Right lobe of liver (tissue), 6 donors: Measurements from ENCODE around the gene ITCH. TPM values are rescaled to one million over a fixed set of nuclear protein-coding genes. Genes with fewer than 3 reads are reported as not detected.
"Not testable (repeated sequence)": the region's sequence is repeated elsewhere in the genome, so short reads cannot be mapped to it uniquely, and the experiment has no call there.

ENCODE experiments used
- ATAC-seq, 4 donors: fragments of 200-7000 bp; cut with Tn5 transposase; one replicate each; pipeline ENCODE4 v1.9.1; 2020; ENCODE audit warnings: mild to moderate bottlenecking in 4 of 4, moderate library complexity in 4 of 4
- DNase-seq, 3 donors: peaks; one replicate each; pipeline ENCODE4 v3.0.0-alpha.2; 2020
- H3K27ac ChIP-seq, 3 donors: fragments of 200-600 bp; one replicate each; pipeline ENCODE4 v1.8.0; 2022
- H3K27me3 ChIP-seq, 2 donors: fragments of 200-600 bp; one replicate each; pipeline ENCODE4 v1.8.0; 2022
- H3K36me3 ChIP-seq, 4 donors: fragments of 200-600 bp; sonication (generic) in 1 of 4; one replicate each; pipeline versions ENCODE4 v1.5.1 to v1.8.0; 2017 to 2022; ENCODE audit warnings: control low read depth in 1 of 4
- H3K4me1 ChIP-seq, 4 donors: fragments of 200-600 bp; sonication (generic) in 1 of 4; one replicate each; pipeline versions ENCODE4 v1.5.1 to v1.8.0; 2017 to 2022; ENCODE audit warnings: control low read depth in 1 of 4
- H3K4me3 ChIP-seq, 3 donors: fragments of 200-600 bp; one replicate each; pipeline ENCODE4 v1.8.0; 2022
- H3K9me3 ChIP-seq, 4 donors: fragments of 200-600 bp; sonication (generic) in 1 of 4; one replicate each; pipeline versions ENCODE4 v1.5.1 to v1.8.0; 2017 to 2022; ENCODE audit warnings: control low read depth in 1 of 4
- CTCF ChIP-seq, 4 donors: fragments of 200-600 bp in 3 of 4; fragments of 450-650 bp in 1 of 4; IDR thresholded peaks; one replicate each; pipeline versions ENCODE4 v1.5.1 to v1.8.0; 2016 to 2022; ENCODE audit warnings: antibody characterized with exemption in 4 of 4, mild to moderate bottlenecking in 2 of 4
- POLR2A ChIP-seq: fragments of 450-650 bp; IDR thresholded peaks from one replicate; pipeline ENCODE4 v1.6.1; 2017; ENCODE audit warnings: antibody characterized with exemption, mild to moderate bottlenecking
- WGBS: methylation state at CpG from one replicate; pipeline ENCODE4 v1.1.6; 2018; ENCODE audit warnings: low coverage, low lambda C conversion rate; ENCODE audit not compliant: insufficient coverage; ENCODE audit errors: missing lambda C conversion rate; 5-methylcytosine and 5-hydroxymethylcytosine counted together
- intact Hi-C, 2 donors: fragments of 100-400 bp; cut with DNase I; formaldehyde crosslinking; loops; one replicate each; pipeline versions ENCODE4 v1.11.2 to v1.14.1; 2022
- total RNA-seq, 6 experiments: library from RNA; depleted of rRNA in 2 of 6; stranded (reverse); fragments of >200 nt in 2 of 6; fragmentation: NEBNext Ultra II Directional in 3 of 6; extraction: Animal tissue kit (Norgen Biotek cat#: 25700) in 3 of 6; gene quantifications; one replicate each; pipeline versions ENCODE4 v1.1.0 to v1.2.4, GENCODE V29; 2016 to 2023
- donor health status: DM: no; HTN: yes; CAD: no.
- donor health status: DM: no; HTN: no; CAD: no.
- donor health status: DM: no; HTN: no; CAD: no.
- donor health status: DM: no; HTN: yes; CAD: no.
- donor health status: DM: no; HTN: yes; CAD: no.

Gene ITCH
- total RNA-seq, 6 experiments from 2014 or later, result 32.8 to 71.4 (median 44.1) TPM

- TF ChIP-seq POLR2A, result no peak
- intact Hi-C loops, result no loop called here
- Histone ChIP-seq H3K36me3 (peaks cover 5 to 61% (median 31%) of the 10 kb centered on the region in 4 donors), H3K9me3 (no peaks in the 10 kb centered on the region), H3K27me3 (no peaks in the 10 kb centered on the region), H3K27ac (no peak overlapping the region), H3K4me3 (no peak overlapping the region), H3K4me1 (peaks cover 0 to 24% (median 0%) of the 10 kb centered on the region in 4 donors)
- ATAC-seq (no peak), DNase-seq (no peak)
- 82% methylated on average over 4 of the region's 4 CpGs for WGBS
Observed at GRCh38 chr20:34507702-34508413, 144.8 kb downstream of the ITCH start.

GRCh38 chr20:34510575-34510974, 147.5 kb downstream of the ITCH start:
- no peak overlapping the region for H3K27ac ChIP-seq
- TF ChIP-seq POLR2A, result no peak
- TF ChIP-seq CTCF (IDR thresholded peaks at IDR 0.05), result no peak
- peaks cover 0 to 46% (median 26%) of the 10 kb centered on the region in 4 donors for H3K36me3 ChIP-seq
- H3K27me3 ChIP-seq, result no peaks in the 10 kb centered on the region
- no peak for DNase-seq
- 92% methylated on average over 1 of the region's 1 CpG for WGBS
- intact Hi-C loops, result no loop called here
- peaks cover 0 to 47% (median 4%) of the 10 kb centered on the region in 4 donors for H3K4me1 ChIP-seq
- no peaks in the 10 kb centered on the region for H3K9me3 ChIP-seq
- H3K4me3 ChIP-seq, result no peak overlapping the region
- ATAC-seq, result no peak

GRCh38 chr20:34511891-34512265, 148.8 kb downstream of the ITCH start:
- peaks cover 0 to 33% (median 20%) of the 10 kb centered on the region in 4 donors for H3K36me3 ChIP-seq
- ATAC-seq (no peak), DNase-seq (no peak)
- no peak overlapping the region for H3K4me3 ChIP-seq
- TF ChIP-seq POLR2A (no peak), CTCF (IDR thresholded peaks at IDR 0.05) (no peak)
- H3K27me3 ChIP-seq, result no peaks in the 10 kb centered on the region
- intact Hi-C loops, result no loop called here
- H3K4me1 ChIP-seq, result peaks cover 0 to 49% (median 5%) of the 10 kb centered on the region in 4 donors
- H3K27ac ChIP-seq, result peak overlapping the region in 1 of 3 donors; percentile 66
- WGBS, result 9% methylated on average over 3 of the region's 3 CpGs
- no peaks in the 10 kb centered on the region for H3K9me3 ChIP-seq

- peaks cover 0 to 30% (median 18%) of the 10 kb centered on the region in 4 donors for H3K36me3 ChIP-seq
- no peak overlapping the region for H3K4me3 ChIP-seq
- TF ChIP-seq CTCF (IDR thresholded peaks at IDR 0.05) (no peak), POLR2A (no peak)
- ATAC-seq (peak in 3 of 4 donors; percentile 1 to 22 (median 19)), DNase-seq (no peak)
- peaks cover 0 to 53% (median 5%) of the 10 kb centered on the region in 4 donors for H3K4me1 ChIP-seq
- no peaks in the 10 kb centered on the region for H3K9me3 ChIP-seq
- H3K27ac ChIP-seq, result peak overlapping the region in 1 of 3 donors; percentile 66
- intact Hi-C loops, result no loop called here
- WGBS, result 35% methylated on average over 3 of the region's 4 CpGs
- H3K27me3 ChIP-seq, result no peaks in the 10 kb centered on the region
Observed at GRCh38 chr20:34512266-34512954, 149.3 kb downstream of the ITCH start.

- no peaks in the 10 kb centered on the region for H3K27me3 ChIP-seq
Observed at GRCh38 chr20:34512955-34513419, 149.9 kb downstream of the ITCH start.

GRCh38 chr20:34514034-34514433, 151.0 kb downstream of the ITCH start:
- H3K4me3 ChIP-seq, intact Hi-C loops, H3K27me3 ChIP-seq, DNase-seq, H3K27ac ChIP-seq, ATAC-seq, H3K9me3 ChIP-seq: not testable (repeated sequence)
- H3K4me1 ChIP-seq, result peaks cover 0 to 53% (median 5%) of the 10 kb centered on the region in 4 donors
- peaks cover 0 to 15% (median 8%) of the 10 kb centered on the region in 4 donors for H3K36me3 ChIP-seq
- 77% methylated on average over 17 of the region's 17 CpGs for WGBS

More at GRCh38 chr20:34512955-34513419, 149.9 kb downstream of the ITCH start:
- no peak for DNase-seq
- no peak overlapping the region for H3K4me3 ChIP-seq
- peaks cover 0 to 24% (median 14%) of the 10 kb centered on the region in 4 donors for H3K36me3 ChIP-seq
- intact Hi-C loops, result no loop called here
- no peak for ATAC-seq
- peak overlapping the region in 1 of 3 donors; percentile 66 for H3K27ac ChIP-seq
- H3K9me3 ChIP-seq, result no peaks in the 10 kb centered on the region
- peaks cover 0 to 53% (median 5%) of the 10 kb centered on the region in 4 donors for H3K4me1 ChIP-seq
- TF ChIP-seq POLR2A (no peak), CTCF (IDR thresholded peaks at IDR 0.05) (no peak)
